Tibial nerve (tissue), 3 donors: ENCODE measurements around the gene WWC1.

Experiments
- CTCF ChIP-seq, 5 experiments: fragments of 200-600 bp in 3 of 5; fragments of 450-650 bp in 2 of 5; sonication (generic) in 3 of 5; IDR thresholded peaks; one replicate each; pipeline ENCODE4 v1.5.1; 2016 to 2019; ENCODE audit warnings: antibody characterized with exemption in 5 of 5, mild to moderate bottlenecking in 3 of 5, moderate library complexity in 2 of 5
- POLR2A ChIP-seq, 2 donors: fragments of 450-650 bp; IDR thresholded peaks; one replicate each; pipeline ENCODE4 v1.6.1; 2017; ENCODE audit warnings: antibody characterized with exemption in 2 of 2, mild to moderate bottlenecking in 2 of 2, moderate library complexity in 2 of 2

- no peak for TF ChIP-seq POLR2A (IDR thresholded peaks at IDR 0.05)
- TF ChIP-seq CTCF (IDR thresholded peaks at IDR 0.05) = no peak
These were observed 189.9 kb downstream of the WWC1 start for GRCh38 chr5:168481330-168481788.
